ENCODE measurements around the gene RPL5.

RPL5 gene

GRCh38 chr1:92795166-92795565, 36.7 kb upstream of the RPL5 start:
- Histone ChIP-seq H3K79me2 (ENCODE audit: low read length) (no peaks in the 10 kb centered on the region), H3K36me3 (replicated peaks; ENCODE audit: insufficient read depth, low read length) (no peaks in the 10 kb centered on the region), H3F3A (ENCODE audit: insufficient read depth, low read length) (no peaks in the 10 kb centered on the region), H3K4me2 (ENCODE audit: low read depth, low read length) (no peak overlapping the region), H3K9ac (ENCODE audit: low read length) (no peak overlapping the region), H3K27ac (ENCODE audit: low read length) (no peak overlapping the region), H3K4me3 (ENCODE audit: low read length) (no peak overlapping the region), H3K9me2 (replicated peaks; ENCODE audit: insufficient read depth, low read length) (no peaks in the 10 kb centered on the region), H4K20me1 (ENCODE audit: insufficient read depth, low read length) (no peaks in the 10 kb centered on the region), H3K27me3 (replicated peaks; ENCODE audit: insufficient read depth, low read length) (no peaks in the 10 kb centered on the region), H3K4me1 (ENCODE audit: low read length) (no peaks in the 10 kb centered on the region), H3K9me3 (replicated peaks; ENCODE audit: insufficient read depth, low read length) (no peaks in the 10 kb centered on the region), H2AFZ (ENCODE audit: low read length) (no peak overlapping the region)
- no peak for DNase-seq
- TF ChIP-seq EZH2phosphoT487 (IDR thresholded peaks at IDR 0.05; ENCODE audit: low read length) (no peak), CTCF (IDR thresholded peaks at IDR 0.05; ENCODE audit: low read length) (no peak), EZH2 (optimal IDR thresholded peaks at IDR 0.05; ENCODE audit: low read depth, low read length) (no peak)

- H3K4me2 ChIP-seq (ENCODE audit: low read depth, low read length), result no peak overlapping the region
- H3K4me1 ChIP-seq (ENCODE audit: low read length), result no peaks in the 10 kb centered on the region
- DNase-seq, result no peak
- H4K20me1 ChIP-seq (ENCODE audit: insufficient read depth, low read length), result no peaks in the 10 kb centered on the region
- no peaks in the 10 kb centered on the region for H3K27me3 ChIP-seq (replicated peaks; ENCODE audit: insufficient read depth, low read length)
- no peak for TF ChIP-seq EZH2phosphoT487 (IDR thresholded peaks at IDR 0.05; ENCODE audit: low read length)
- TF ChIP-seq EZH2 (optimal IDR thresholded peaks at IDR 0.05; ENCODE audit: low read depth, low read length), result no peak
- TF ChIP-seq CTCF (IDR thresholded peaks at IDR 0.05; ENCODE audit: low read length), result no peak
- no peak overlapping the region for H2AFZ ChIP-seq (ENCODE audit: low read length)
- no peaks in the 10 kb centered on the region for H3K79me2 ChIP-seq (ENCODE audit: low read length)
- no peaks in the 10 kb centered on the region for H3K9me3 ChIP-seq (replicated peaks; ENCODE audit: insufficient read depth, low read length)
- H3K36me3 ChIP-seq (replicated peaks; ENCODE audit: insufficient read depth, low read length), result no peaks in the 10 kb centered on the region
- H3K4me3 ChIP-seq (ENCODE audit: low read length), result no peak overlapping the region
- H3K9me2 ChIP-seq (replicated peaks; ENCODE audit: insufficient read depth, low read length), result no peaks in the 10 kb centered on the region
- no peaks in the 10 kb centered on the region for H3F3A ChIP-seq (ENCODE audit: insufficient read depth, low read length)
- no peak overlapping the region for H3K27ac ChIP-seq (ENCODE audit: low read length)
- H3K9ac ChIP-seq (ENCODE audit: low read length), result no peak overlapping the region
These were observed 34.5 kb upstream of the RPL5 start for GRCh38 chr1:92797297-92797696.

GRCh38 chr1:92797961-92798360, 33.9 kb upstream of the RPL5 start:
- Histone ChIP-seq H3K4me1 (ENCODE audit: low read length) (no peaks in the 10 kb centered on the region), H3K9me3 (replicated peaks; ENCODE audit: insufficient read depth, low read length) (no peaks in the 10 kb centered on the region), H3K4me3 (ENCODE audit: low read length) (no peak overlapping the region), H3K9ac (ENCODE audit: low read length) (no peak overlapping the region), H3K79me2 (ENCODE audit: low read length) (no peaks in the 10 kb centered on the region), H3K27ac (ENCODE audit: low read length) (no peak overlapping the region), H3K9me2 (replicated peaks; ENCODE audit: insufficient read depth, low read length) (no peaks in the 10 kb centered on the region), H2AFZ (ENCODE audit: low read length) (no peak overlapping the region), H4K20me1 (ENCODE audit: insufficient read depth, low read length) (no peaks in the 10 kb centered on the region), H3K4me2 (ENCODE audit: low read depth, low read length) (no peak overlapping the region), H3F3A (ENCODE audit: insufficient read depth, low read length) (no peaks in the 10 kb centered on the region), H3K27me3 (replicated peaks; ENCODE audit: insufficient read depth, low read length) (no peaks in the 10 kb centered on the region), H3K36me3 (replicated peaks; ENCODE audit: insufficient read depth, low read length) (no peaks in the 10 kb centered on the region)
- no peak for TF ChIP-seq EZH2phosphoT487 (IDR thresholded peaks at IDR 0.05; ENCODE audit: low read length)
- TF ChIP-seq CTCF (IDR thresholded peaks at IDR 0.05; ENCODE audit: low read length), result no peak
- no peak for TF ChIP-seq EZH2 (optimal IDR thresholded peaks at IDR 0.05; ENCODE audit: low read depth, low read length)
- DNase-seq, result no peak
